ENCODE data around the gene INSYN2B.

- TF ChIP-seq, protein P1, sequence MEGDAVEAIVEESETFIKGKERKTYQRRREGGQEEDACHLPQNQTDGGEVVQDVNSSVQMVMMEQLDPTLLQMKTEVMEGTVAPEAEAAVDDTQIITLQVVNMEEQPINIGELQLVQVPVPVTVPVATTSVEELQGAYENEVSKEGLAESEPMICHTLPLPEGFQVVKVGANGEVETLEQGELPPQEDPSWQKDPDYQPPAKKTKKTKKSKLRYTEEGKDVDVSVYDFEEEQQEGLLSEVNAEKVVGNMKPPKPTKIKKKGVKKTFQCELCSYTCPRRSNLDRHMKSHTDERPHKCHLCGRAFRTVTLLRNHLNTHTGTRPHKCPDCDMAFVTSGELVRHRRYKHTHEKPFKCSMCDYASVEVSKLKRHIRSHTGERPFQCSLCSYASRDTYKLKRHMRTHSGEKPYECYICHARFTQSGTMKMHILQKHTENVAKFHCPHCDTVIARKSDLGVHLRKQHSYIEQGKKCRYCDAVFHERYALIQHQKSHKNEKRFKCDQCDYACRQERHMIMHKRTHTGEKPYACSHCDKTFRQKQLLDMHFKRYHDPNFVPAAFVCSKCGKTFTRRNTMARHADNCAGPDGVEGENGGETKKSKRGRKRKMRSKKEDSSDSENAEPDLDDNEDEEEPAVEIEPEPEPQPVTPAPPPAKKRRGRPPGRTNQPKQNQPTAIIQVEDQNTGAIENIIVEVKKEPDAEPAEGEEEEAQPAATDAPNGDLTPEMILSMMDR (IDR thresholded peaks at IDR 0.05), result no peak
- TF ChIP-seq POLR2A (IDR thresholded peaks at IDR 0.05), result no peak
These were observed 149.0 kb downstream of the INSYN2B start for GRCh38 chr5:169831331-169831730.

All from thyroid gland (tissue), 4 donors.